ENCODE data around the gene CEPT1.

Gene CEPT1

GRCh38 chr1:111151838-111152237, 11.8 kb downstream of the CEPT1 start:
- no peaks in the 10 kb centered on the region for H3K9me3 ChIP-seq (ENCODE audit: control insufficient read depth, low read length)
- H3K79me2 ChIP-seq, result peaks cover 2% of the 10 kb centered on the region
- TF ChIP-seq, protein P1, sequence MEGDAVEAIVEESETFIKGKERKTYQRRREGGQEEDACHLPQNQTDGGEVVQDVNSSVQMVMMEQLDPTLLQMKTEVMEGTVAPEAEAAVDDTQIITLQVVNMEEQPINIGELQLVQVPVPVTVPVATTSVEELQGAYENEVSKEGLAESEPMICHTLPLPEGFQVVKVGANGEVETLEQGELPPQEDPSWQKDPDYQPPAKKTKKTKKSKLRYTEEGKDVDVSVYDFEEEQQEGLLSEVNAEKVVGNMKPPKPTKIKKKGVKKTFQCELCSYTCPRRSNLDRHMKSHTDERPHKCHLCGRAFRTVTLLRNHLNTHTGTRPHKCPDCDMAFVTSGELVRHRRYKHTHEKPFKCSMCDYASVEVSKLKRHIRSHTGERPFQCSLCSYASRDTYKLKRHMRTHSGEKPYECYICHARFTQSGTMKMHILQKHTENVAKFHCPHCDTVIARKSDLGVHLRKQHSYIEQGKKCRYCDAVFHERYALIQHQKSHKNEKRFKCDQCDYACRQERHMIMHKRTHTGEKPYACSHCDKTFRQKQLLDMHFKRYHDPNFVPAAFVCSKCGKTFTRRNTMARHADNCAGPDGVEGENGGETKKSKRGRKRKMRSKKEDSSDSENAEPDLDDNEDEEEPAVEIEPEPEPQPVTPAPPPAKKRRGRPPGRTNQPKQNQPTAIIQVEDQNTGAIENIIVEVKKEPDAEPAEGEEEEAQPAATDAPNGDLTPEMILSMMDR (IDR thresholded peaks at IDR 0.05), result no peak
- no peak overlapping the region for H3K4me3 ChIP-seq (ENCODE audit: low read depth, low read length)
- H3K27me3 ChIP-seq (ENCODE audit: control insufficient read depth, insufficient read depth, low read length), result no peaks in the 10 kb centered on the region
- no peak overlapping the region for H3K27ac ChIP-seq
- H3K36me3 ChIP-seq (ENCODE audit: control insufficient read depth, insufficient read depth, low read length), result no peaks in the 10 kb centered on the region
- H3K9ac ChIP-seq, result no peak overlapping the region
- H3K4me1 ChIP-seq, result no peaks in the 10 kb centered on the region
- H2AFZ ChIP-seq, result no peak overlapping the region
- no peak overlapping the region for H3K4me2 ChIP-seq (ENCODE audit: low read length)

GRCh38 chr1:111154021-111154999, 14.3 kb downstream of the CEPT1 start:
- TF ChIP-seq, protein P1 (IDR thresholded peaks at IDR 0.05), result no peak
- H3K36me3 ChIP-seq (ENCODE audit: control insufficient read depth, insufficient read depth, low read length), result no peaks in the 10 kb centered on the region

DNA sequence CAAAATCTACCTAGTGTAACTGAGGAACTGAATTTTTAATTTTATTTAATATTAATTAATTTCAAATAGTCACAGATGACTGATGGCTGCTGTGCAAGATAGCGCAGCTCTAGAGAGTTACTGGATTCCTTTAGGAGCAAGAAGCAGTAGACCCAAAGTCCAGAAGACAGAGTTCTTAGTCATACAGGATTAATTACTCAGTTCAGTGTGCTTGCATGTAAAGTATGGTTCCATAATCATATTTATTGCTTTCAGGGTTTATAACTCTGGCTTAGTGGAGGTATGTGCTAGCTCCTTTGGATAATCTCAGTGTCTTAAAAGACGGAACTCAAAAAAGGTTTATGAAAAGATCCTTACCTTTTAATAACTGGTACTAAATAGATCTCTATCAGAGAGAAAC, 17.4 kb downstream of the CEPT1 start:
- Histone ChIP-seq H3K36me3 (ENCODE audit: control insufficient read depth, insufficient read depth, low read length) (no peaks in the 10 kb centered on the region), H3K79me2 (peaks cover 2% of the 10 kb centered on the region)
- TF ChIP-seq, protein P1 (IDR thresholded peaks at IDR 0.05), result no peak

More at GRCh38 chr1:111154021-111154999, 14.3 kb downstream of the CEPT1 start:
- Histone ChIP-seq H3K9me3 (ENCODE audit: control insufficient read depth, low read length) (no peaks in the 10 kb centered on the region), H2AFZ (no peak overlapping the region), H3K79me2 (peaks cover 2% of the 10 kb centered on the region), H3K27me3 (ENCODE audit: control insufficient read depth, insufficient read depth, low read length) (no peaks in the 10 kb centered on the region), H3K27ac (no peak overlapping the region), H3K4me1 (no peaks in the 10 kb centered on the region), H3K4me2 (ENCODE audit: low read length) (no peak overlapping the region), H3K4me3 (ENCODE audit: low read depth, low read length) (no peak overlapping the region), H3K9ac (no peak overlapping the region)

DNA sequence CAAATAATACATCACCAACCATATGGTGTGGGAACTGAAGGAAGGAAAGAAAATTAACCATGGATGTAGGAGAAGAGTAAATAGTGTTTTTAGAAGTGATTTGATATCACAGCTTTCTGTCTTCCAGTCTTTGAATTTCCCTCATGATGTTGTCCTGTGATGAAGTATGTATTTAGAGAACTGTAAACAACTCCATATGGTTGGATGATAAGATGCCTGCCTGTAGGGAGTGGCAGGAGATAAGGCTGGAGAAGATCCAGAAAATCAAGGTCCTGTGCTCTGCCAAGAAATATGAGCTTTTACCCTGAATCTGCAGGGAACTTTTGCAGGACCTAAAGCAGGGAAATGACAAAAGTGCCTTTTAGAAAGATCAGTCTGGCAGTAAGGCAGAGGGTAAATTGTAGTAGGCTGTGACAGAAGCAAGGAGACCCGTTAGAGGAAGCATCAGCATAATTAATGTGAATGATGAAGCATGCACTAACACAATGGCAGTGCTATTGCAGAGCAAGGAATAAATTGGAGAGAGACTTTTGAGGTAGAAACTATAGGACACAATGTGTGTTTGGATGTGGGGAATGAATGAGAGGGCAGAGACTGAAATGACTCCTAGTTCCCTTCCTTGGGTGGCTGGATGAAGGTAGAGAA, 21.9 kb downstream of the CEPT1 start:
- H2AFZ ChIP-seq, result no peak overlapping the region
- no peaks in the 10 kb centered on the region for H3K27me3 ChIP-seq (ENCODE audit: control insufficient read depth, insufficient read depth, low read length)
- no peak overlapping the region for H3K27ac ChIP-seq
- no peaks in the 10 kb centered on the region for H3K79me2 ChIP-seq
- H3K9ac ChIP-seq, result no peak overlapping the region
- no peak overlapping the region for H3K4me3 ChIP-seq (ENCODE audit: low read depth, low read length)
- no peaks in the 10 kb centered on the region for H3K9me3 ChIP-seq (ENCODE audit: control insufficient read depth, low read length)
- TF ChIP-seq, protein P1 (IDR thresholded peaks at IDR 0.05), result no peak
- no peaks in the 10 kb centered on the region for H3K36me3 ChIP-seq (ENCODE audit: control insufficient read depth, insufficient read depth, low read length)
- no peak overlapping the region for H3K4me2 ChIP-seq (ENCODE audit: low read length)
- no peaks in the 10 kb centered on the region for H3K4me1 ChIP-seq

More for the DNA sequence above, 17.4 kb downstream of the CEPT1 start:
- H3K4me3 ChIP-seq (ENCODE audit: low read depth, low read length), result no peak overlapping the region
- H3K27ac ChIP-seq, result no peak overlapping the region
- H3K9ac ChIP-seq, result no peak overlapping the region
- no peaks in the 10 kb centered on the region for H3K9me3 ChIP-seq (ENCODE audit: control insufficient read depth, low read length)
- H2AFZ ChIP-seq, result no peak overlapping the region
- no peak overlapping the region for H3K4me2 ChIP-seq (ENCODE audit: low read length)
- no peaks in the 10 kb centered on the region for H3K27me3 ChIP-seq (ENCODE audit: control insufficient read depth, insufficient read depth, low read length)
- H3K4me1 ChIP-seq, result no peaks in the 10 kb centered on the region
